HepG2 (cell line): ENCODE measurements around the gene ZFAND6. TPM values are rescaled to one million over a fixed set of nuclear protein-coding genes. Genes with fewer than 3 reads are reported as not detected.

ENCODE experiments used
- CEBPZ ChIP-seq: IDR thresholded peaks from 2 replicates; pipeline ENCODE4 v1.6.1; 2012; ENCODE audit warnings: low read length, improper control_type of control experiment
- ETV6 ChIP-seq: sonication (generic); formaldehyde crosslinking; conservative IDR thresholded peaks from 2 replicates; pipeline ENCODE4 v1.4.0; 2020; ENCODE audit warnings: missing genetic modification reagents
- FOSL2 ChIP-seq: sonication (generic); formaldehyde crosslinking; IDR thresholded peaks from 2 replicates; pipeline ENCODE4 v1.4.0; 2020; ENCODE audit warnings: missing genetic modification reagents
- GABPB1 ChIP-seq: IDR thresholded peaks from 2 replicates; pipeline ENCODE4 v1.6.1; 2016; ENCODE audit warnings: mild to moderate bottlenecking, missing genetic modification reagents, moderate library complexity, missing compliant biosample characterization
- GTF2F1 ChIP-seq: fragments of 150-350 bp; IDR thresholded peaks from 2 replicates; pipeline ENCODE4 v1.6.1; 2014; ENCODE audit warnings: low read length
- NFE2L2 ChIP-seq: fragments of 150-350 bp; IDR thresholded peaks from 2 replicates; pipeline ENCODE4 v1.6.1; 2014; ENCODE audit warnings: low read length
- POLR2A ChIP-seq, 2 experiments: IDR thresholded peaks; 2 replicates each; pipeline ENCODE4 v1.6.1; 2011; ENCODE audit warnings: low read depth in 2 of 2, low read length in 2 of 2, mild to moderate bottlenecking in 1 of 2, moderate library complexity in 1 of 2; ENCODE audit not compliant: insufficient read depth in 1 of 2
- SOX6 ChIP-seq, 2 experiments: fragments of 450-650 bp in 1 of 2; sonication (generic) in 1 of 2; formaldehyde crosslinking in 1 of 2; IDR thresholded peaks; 2 replicates each; pipeline versions ENCODE4 v1.4.0 to v1.6.1; 2017 to 2020; ENCODE audit warnings: antibody characterized with exemption in 1 of 2, mild to moderate bottlenecking in 1 of 2, missing genetic modification reagents in 1 of 2
- TEAD2 ChIP-seq: sonication (generic); formaldehyde crosslinking; IDR thresholded peaks from 2 replicates; pipeline ENCODE4 v1.9.0; 2021; ENCODE audit warnings: missing genetic modification reagents
- ZBTB7B ChIP-seq: sonication (generic); formaldehyde crosslinking; IDR thresholded peaks from 2 replicates; pipeline ENCODE4 v1.4.0; 2020; ENCODE audit warnings: missing genetic modification reagents
- ZFP36L2 ChIP-seq: sonication (generic); formaldehyde crosslinking; IDR thresholded peaks from 2 replicates; pipeline ENCODE4 v1.4.0; 2020; ENCODE audit warnings: missing genetic modification reagents
- ZFX ChIP-seq: sonication (generic); formaldehyde crosslinking; IDR thresholded peaks from 2 replicates; pipeline ENCODE4 v1.4.0; 2020; ENCODE audit warnings: mild to moderate bottlenecking, low read depth, missing genetic modification reagents, moderate library complexity
- ZNF251 ChIP-seq: sonication (generic); formaldehyde crosslinking; IDR thresholded peaks from 2 replicates; pipeline ENCODE4 v1.9.0; 2021; ENCODE audit warnings: mild to moderate bottlenecking, missing genetic modification reagents
- ZNF343 ChIP-seq: sonication (generic); formaldehyde crosslinking; IDR thresholded peaks from 2 replicates; pipeline ENCODE4 v1.4.0; 2020; ENCODE audit warnings: mild to moderate bottlenecking, missing genetic modification reagents
- ZNF484 ChIP-seq: sonication (generic); formaldehyde crosslinking; IDR thresholded peaks from 2 replicates; pipeline ENCODE4 v1.5.1; 2020; ENCODE audit warnings: mild to moderate bottlenecking, low read depth, missing genetic modification reagents, borderline replicate concordance
- ZNF557 ChIP-seq: sonication (generic); formaldehyde crosslinking; IDR thresholded peaks from 2 replicates; pipeline ENCODE4 v1.4.0; 2020; ENCODE audit warnings: missing genetic modification reagents
- ZNF572 ChIP-seq: sonication (generic); formaldehyde crosslinking; IDR thresholded peaks from 2 replicates; pipeline ENCODE4 v1.5.1; 2020; ENCODE audit warnings: mild to moderate bottlenecking, missing genetic modification reagents
- polyA plus RNA-seq, 8 experiments: library from polyadenylated mRNA; depleted of rRNA in 3 of 8; stranded (reverse) in 7 of 8; unstranded in 1 of 8; fragments of >200 nt; fragmentation: Illumina TruSeq in 4 of 8; extraction: Trizol in 4 of 8; gene quantifications; 2 replicates each; pipeline versions ENCODE4 v1.2.1 to v1.2.3, GENCODE V29; 2011 to 2016; ENCODE audit warnings: low read depth in 4 of 8, missing spikeins in 1 of 8, mixed read lengths in 1 of 8; ENCODE audit not compliant: insufficient read depth in 1 of 8
- total RNA-seq, 5 experiments: library from RNA; depleted of rRNA; stranded (reverse); fragments of >200 nt; fragmentation: Illumina TruSeq; extraction: Trizol; gene quantifications; 2 replicates each; pipeline ENCODE4 v1.2.3, GENCODE V29; 2016; ENCODE audit warnings: low read depth in 1 of 5
- TF ChIP-seq, protein P1 (sequence below): sonication (generic); formaldehyde crosslinking; IDR thresholded peaks from 2 replicates; pipeline ENCODE4 v1.4.0; 2020; ENCODE audit warnings: missing genetic modification reagents, mild to moderate bottlenecking, borderline replicate concordance
- TF ChIP-seq, protein P2 (sequence below): sonication (generic); formaldehyde crosslinking; IDR thresholded peaks from 2 replicates; pipeline ENCODE4 v1.9.0; 2021; ENCODE audit warnings: missing genetic modification reagents, mild to moderate bottlenecking, borderline replicate concordance
- TF ChIP-seq, protein P3 (sequence below): sonication (generic); formaldehyde crosslinking; IDR thresholded peaks from 2 replicates; pipeline ENCODE4 v1.8.1; 2022; ENCODE audit warnings: low read depth, mild to moderate bottlenecking, missing genetic modification reagents

ZFAND6 gene
- total and polyA plus RNA-seq, 2 of the 13 experiments (the other 11 are each of a cell fraction or from before 2014, with no cell fraction given), result 84.2 to 115 TPM

- TF ChIP-seq, protein P1, sequence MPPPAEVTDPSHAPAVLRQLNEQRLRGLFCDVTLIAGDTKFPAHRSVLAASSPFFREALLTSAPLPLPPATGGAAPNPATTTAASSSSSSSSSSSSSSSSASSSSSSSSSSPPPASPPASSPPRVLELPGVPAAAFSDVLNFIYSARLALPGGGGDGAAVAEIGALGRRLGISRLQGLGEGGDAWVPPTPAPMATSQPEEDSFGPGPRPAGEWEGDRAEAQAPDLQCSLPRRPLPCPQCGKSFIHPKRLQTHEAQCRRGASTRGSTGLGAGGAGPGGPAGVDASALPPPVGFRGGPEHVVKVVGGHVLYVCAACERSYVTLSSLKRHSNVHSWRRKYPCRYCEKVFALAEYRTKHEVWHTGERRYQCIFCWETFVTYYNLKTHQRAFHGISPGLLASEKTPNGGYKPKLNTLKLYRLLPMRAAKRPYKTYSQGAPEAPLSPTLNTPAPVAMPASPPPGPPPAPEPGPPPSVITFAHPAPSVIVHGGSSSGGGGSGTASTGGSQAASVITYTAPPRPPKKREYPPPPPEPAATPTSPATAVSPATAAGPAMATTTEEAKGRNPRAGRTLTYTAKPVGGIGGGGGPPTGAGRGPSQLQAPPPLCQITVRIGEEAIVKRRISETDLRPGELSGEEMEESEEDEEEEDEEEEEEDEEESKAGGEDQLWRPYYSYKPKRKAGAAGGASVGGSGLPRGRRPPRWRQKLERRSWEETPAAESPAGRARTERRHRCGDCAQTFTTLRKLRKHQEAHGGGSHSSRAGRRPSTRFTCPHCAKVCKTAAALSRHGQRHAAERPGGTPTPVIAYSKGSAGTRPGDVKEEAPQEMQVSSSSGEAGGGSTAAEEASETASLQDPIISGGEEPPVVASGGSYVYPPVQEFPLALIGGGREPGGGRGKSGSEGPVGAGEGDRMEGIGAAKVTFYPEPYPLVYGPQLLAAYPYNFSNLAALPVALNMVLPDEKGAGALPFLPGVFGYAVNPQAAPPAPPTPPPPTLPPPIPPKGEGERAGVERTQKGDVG (CRISPR knock-in tag), result peak; percentile 96
- TF ChIP-seq ZFX (CRISPR knock-in tag) (peak; percentile 70), ZNF572 (CRISPR knock-in tag) (no peak), ZFP36L2 (CRISPR knock-in tag) (no peak), ZBTB7B (CRISPR knock-in tag) (peak; percentile 69; the same call in 1 of the 2 replicates), TEAD2 (CRISPR knock-in tag) (no peak), SOX6 (IDR thresholded peaks at IDR 0.05) (no peak), SOX6 (CRISPR knock-in tag; IDR thresholded peaks at IDR 0.05) (no peak), NFE2L2 (peak; percentile 98), GTF2F1 (no peak), ZNF557 (CRISPR knock-in tag) (no peak), ZNF343 (CRISPR knock-in tag) (no peak), CEBPZ (no peak), FOSL2 (CRISPR knock-in tag) (peak; percentile 88), ZNF484 (CRISPR knock-in tag) (no peak), ZNF251 (CRISPR knock-in tag) (no peak), ETV6 (no peak), POLR2A (IDR thresholded peaks at IDR 0.05; ENCODE audit: insufficient read depth in 1 of 2, low read depth in 2 of 2, low read length in 2 of 2) (no peak), GABPB1 (CRISPR knock-in tag) (peak; percentile 71)
- TF ChIP-seq, protein P2, sequence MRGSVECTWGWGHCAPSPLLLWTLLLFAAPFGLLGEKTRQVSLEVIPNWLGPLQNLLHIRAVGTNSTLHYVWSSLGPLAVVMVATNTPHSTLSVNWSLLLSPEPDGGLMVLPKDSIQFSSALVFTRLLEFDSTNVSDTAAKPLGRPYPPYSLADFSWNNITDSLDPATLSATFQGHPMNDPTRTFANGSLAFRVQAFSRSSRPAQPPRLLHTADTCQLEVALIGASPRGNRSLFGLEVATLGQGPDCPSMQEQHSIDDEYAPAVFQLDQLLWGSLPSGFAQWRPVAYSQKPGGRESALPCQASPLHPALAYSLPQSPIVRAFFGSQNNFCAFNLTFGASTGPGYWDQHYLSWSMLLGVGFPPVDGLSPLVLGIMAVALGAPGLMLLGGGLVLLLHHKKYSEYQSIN, result no peak
- TF ChIP-seq, protein P3, sequence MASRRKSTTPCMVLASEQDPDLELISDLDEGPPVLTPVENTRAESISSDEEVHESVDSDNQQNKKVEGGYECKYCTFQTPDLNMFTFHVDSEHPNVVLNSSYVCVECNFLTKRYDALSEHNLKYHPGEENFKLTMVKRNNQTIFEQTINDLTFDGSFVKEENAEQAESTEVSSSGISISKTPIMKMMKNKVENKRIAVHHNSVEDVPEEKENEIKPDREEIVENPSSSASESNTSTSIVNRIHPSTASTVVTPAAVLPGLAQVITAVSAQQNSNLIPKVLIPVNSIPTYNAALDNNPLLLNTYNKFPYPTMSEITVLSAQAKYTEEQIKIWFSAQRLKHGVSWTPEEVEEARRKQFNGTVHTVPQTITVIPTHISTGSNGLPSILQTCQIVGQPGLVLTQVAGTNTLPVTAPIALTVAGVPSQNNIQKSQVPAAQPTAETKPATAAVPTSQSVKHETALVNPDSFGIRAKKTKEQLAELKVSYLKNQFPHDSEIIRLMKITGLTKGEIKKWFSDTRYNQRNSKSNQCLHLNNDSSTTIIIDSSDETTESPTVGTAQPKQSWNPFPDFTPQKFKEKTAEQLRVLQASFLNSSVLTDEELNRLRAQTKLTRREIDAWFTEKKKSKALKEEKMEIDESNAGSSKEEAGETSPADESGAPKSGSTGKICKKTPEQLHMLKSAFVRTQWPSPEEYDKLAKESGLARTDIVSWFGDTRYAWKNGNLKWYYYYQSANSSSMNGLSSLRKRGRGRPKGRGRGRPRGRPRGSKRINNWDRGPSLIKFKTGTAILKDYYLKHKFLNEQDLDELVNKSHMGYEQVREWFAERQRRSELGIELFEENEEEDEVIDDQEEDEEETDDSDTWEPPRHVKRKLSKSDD (CRISPR knock-in tag), result no peak
These were observed 101.2 kb downstream of the ZFAND6 start (continued) for GRCh38 chr15:80160570-80161156.
